Loucy (cell line): ENCODE measurements around the gene SYCE1.
"Not testable (repeated sequence)": the region's sequence is repeated elsewhere in the genome, so short reads cannot be mapped to it uniquely, and the experiment has no call there.

Source experiments
- EZH2phosphoT487 ChIP-seq: fragments of 200-600 bp; IDR thresholded peaks from 2 replicates; pipeline ENCODE4 v1.6.1; 2018; ENCODE audit warnings: antibody characterized with exemption, mild to moderate bottlenecking, moderate library complexity, borderline replicate concordance
- TF ChIP-seq, protein P1 (sequence below): fragments of 200-600 bp; sonication (generic); conservative IDR thresholded peaks from 2 replicates; pipeline ENCODE4 v1.5.1; 2014; ENCODE audit warnings: mild to moderate bottlenecking, antibody characterized with exemption, low read length

DNA sequence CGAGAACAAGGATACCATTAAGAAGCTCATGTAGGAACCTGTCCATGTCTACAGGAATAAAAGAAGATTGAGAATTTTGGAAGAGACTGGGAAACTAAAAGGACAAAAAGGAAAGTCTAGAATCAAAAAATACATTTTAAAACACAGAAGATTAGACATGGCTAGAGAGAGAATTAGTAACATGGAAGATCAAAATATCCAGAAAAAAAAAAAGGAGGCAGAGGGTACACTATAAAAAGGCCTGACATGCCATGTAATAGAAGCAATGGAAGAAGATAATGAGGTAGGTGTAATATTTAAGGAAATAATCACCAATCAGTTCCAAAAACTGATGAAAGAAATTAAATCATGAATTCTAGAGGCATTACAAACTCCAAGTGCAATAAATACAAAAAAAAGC lies 8.1 kb upstream of the SYCE1 start:
- TF ChIP-seq, protein P1, sequence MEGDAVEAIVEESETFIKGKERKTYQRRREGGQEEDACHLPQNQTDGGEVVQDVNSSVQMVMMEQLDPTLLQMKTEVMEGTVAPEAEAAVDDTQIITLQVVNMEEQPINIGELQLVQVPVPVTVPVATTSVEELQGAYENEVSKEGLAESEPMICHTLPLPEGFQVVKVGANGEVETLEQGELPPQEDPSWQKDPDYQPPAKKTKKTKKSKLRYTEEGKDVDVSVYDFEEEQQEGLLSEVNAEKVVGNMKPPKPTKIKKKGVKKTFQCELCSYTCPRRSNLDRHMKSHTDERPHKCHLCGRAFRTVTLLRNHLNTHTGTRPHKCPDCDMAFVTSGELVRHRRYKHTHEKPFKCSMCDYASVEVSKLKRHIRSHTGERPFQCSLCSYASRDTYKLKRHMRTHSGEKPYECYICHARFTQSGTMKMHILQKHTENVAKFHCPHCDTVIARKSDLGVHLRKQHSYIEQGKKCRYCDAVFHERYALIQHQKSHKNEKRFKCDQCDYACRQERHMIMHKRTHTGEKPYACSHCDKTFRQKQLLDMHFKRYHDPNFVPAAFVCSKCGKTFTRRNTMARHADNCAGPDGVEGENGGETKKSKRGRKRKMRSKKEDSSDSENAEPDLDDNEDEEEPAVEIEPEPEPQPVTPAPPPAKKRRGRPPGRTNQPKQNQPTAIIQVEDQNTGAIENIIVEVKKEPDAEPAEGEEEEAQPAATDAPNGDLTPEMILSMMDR, result not testable (repeated sequence)
- not testable (repeated sequence) for TF ChIP-seq EZH2phosphoT487
